GM19438 (cell line): ENCODE results near the gene OPRL1.

ENCODE experiments used
- ATAC-seq: cut with Tn5 transposase; IDR thresholded peaks from one replicate; pipeline ENCODE4 v1.9.1; 2021; ENCODE audit warnings: low read depth; ENCODE audit not compliant: unreplicated experiment

The OPRL1 gene

GRCh38 chr20:64139199-64140060 is 59.5 kb downstream of the OPRL1 start:
- no peak for ATAC-seq

GRCh38 chr20:64140061-64140931 is 60.4 kb downstream of the OPRL1 start:
- ATAC-seq, result no peak

- no peak for ATAC-seq
Measured at GRCh38 chr20:64140956-64141355, 61.1 kb downstream of the OPRL1 start.

GRCh38 chr20:64142590-64142989 is 62.7 kb downstream of the OPRL1 start:
- ATAC-seq, result no peak

- no peak for ATAC-seq
Measured at GRCh38 chr20:64143018-64143801, 63.3 kb downstream of the OPRL1 start.

- ATAC-seq, result no peak
Measured at GRCh38 chr20:64144144-64144912, 64.4 kb downstream of the OPRL1 start.

- no peak for ATAC-seq
Measured at GRCh38 chr20:64145458-64146300, 65.8 kb downstream of the OPRL1 start.

GRCh38 chr20:64146301-64146935 is 66.5 kb downstream of the OPRL1 start:
- ATAC-seq, result no peak

GRCh38 chr20:64146936-64147477 is 67.1 kb downstream of the OPRL1 start:
- no peak for ATAC-seq

GRCh38 chr20:64148581-64148980 is 68.7 kb downstream of the OPRL1 start:
- no peak for ATAC-seq

- no peak for ATAC-seq
Measured at GRCh38 chr20:64149141-64149540, 69.3 kb downstream of the OPRL1 start.

GRCh38 chr20:64149809-64150560 is 70.1 kb downstream of the OPRL1 start:
- no peak for ATAC-seq
